Activated CD8-positive, alpha-beta memory T cell treated with anti-CD3 and anti-CD28 coated beads, Interleukin-2, amount 50 U/mL, for 48 hours (primary cell): ENCODE results near the gene TMEM212.
"Not testable (repeated sequence)": the region's sequence is repeated elsewhere in the genome, so short reads cannot be mapped to it uniquely, and the experiment has no call there.

Experiments used
- DNase-seq: peaks from one replicate; pipeline ENCODE4 v3.0.0-alpha.2; 2020

TMEM212 gene

DNA sequence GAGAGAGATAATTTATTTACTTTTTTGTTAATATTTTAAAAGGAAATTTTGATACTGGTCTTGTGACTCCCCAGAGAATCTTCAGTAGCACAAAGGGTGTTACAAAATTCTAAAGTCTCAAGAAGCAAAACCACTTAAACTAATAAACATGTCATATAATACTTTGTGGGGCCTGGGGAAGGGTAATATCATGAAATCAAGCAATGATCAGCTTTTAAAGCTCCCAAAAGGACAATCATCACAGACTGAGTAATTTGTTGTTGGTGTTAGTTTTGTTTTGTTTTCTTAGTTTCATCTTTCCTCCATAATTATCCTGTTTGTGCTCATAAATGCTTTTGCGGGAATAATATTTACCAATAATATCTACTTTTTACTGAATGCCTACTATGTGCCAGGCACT, 55.0 kb downstream of the TMEM212 start:
- DNase-seq: no peak

DNA sequence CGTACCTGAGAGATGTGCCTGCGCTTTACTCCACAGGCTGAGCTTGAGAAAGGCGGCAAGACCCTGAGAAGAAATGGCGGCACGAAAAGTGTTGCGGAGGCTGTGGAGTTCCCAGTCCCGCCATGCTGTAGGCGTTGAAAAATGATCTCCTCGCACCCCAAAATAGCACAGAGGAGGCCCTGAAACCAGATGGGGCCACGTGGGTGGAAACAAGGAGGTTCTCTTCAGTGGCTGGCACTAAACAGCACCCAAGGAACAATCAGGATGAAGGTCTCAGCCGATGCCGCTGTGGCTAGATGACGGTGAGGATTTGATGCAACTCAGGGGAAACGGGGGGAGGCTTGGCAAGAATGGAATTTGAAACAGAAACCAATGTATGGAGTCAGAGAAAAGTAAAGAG, 57.3 kb downstream of the TMEM212 start:
- DNase-seq: no peak

DNA sequence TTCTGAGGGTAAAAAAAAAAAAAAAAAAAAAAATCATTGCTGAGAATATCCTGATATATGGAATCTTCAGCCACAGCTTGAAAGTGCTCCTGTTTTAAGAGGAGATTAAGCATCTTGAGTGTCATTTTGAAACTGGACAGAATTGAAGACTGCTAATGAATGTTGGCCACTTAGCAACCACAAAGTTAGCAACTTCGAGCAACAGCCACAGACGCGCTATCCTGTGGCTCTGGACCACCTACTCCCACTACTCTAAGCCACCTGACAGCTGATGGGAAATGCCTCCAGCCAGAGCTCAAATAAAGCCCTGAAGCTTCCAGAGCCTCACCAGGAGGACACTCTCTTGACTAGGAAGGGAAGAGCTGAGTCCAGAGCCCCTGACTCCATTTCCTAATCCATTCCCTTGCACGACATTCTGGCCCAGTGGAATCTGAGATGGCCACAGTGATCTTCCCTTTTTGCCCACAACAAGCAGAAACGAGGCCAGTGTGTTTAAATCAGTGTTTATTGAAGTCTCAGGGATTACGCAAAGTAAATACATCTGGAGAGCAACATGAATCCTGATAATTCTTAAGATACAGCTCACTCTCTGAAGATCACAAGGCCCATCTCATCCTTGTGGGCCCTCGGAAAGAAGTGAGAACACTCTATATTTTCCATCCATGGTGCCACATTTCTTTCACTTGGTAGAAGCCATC, 58.6 kb downstream of the TMEM212 start:
- no peak for DNase-seq

DNA sequence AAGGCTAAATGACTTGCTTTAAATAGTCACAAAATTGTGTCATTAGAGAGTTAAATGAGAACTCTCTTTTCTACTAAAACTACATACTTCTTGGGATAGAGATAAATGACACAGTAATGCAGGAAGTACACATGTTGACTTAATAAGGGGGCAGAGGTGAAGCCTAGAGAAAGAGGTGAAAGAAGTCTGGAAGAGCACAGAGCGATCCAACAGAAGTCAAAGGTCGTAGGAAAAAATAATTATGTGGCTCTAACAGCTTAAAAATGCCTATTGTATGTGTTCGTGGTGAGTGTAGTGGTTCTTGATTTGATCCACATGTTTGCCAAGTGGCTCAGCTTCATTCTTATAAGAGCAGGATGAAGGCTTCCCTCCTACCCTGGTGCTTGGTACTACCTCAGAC, 61.7 kb downstream of the TMEM212 start:
- no peak for DNase-seq

DNA sequence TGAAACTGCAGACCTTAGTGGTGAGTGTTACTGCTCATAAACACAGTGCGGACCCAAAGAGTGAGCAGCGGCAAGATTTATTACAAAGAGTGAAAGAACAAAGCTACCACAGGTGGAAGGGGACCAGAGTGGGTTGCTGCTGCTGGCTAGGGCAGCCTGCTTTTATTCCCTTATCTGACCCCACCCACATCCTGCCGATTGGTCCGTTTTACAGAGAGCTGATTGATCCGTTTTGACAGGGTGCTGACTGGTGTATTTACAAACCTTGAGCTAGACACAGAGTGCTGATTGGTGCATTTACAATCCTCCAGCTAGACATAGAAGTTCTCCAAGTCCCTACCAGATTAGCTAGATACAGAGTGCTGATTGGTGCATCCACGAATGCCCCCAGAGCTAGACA, 63.4 kb downstream of the TMEM212 start:
- DNase-seq: not testable (repeated sequence)

DNA sequence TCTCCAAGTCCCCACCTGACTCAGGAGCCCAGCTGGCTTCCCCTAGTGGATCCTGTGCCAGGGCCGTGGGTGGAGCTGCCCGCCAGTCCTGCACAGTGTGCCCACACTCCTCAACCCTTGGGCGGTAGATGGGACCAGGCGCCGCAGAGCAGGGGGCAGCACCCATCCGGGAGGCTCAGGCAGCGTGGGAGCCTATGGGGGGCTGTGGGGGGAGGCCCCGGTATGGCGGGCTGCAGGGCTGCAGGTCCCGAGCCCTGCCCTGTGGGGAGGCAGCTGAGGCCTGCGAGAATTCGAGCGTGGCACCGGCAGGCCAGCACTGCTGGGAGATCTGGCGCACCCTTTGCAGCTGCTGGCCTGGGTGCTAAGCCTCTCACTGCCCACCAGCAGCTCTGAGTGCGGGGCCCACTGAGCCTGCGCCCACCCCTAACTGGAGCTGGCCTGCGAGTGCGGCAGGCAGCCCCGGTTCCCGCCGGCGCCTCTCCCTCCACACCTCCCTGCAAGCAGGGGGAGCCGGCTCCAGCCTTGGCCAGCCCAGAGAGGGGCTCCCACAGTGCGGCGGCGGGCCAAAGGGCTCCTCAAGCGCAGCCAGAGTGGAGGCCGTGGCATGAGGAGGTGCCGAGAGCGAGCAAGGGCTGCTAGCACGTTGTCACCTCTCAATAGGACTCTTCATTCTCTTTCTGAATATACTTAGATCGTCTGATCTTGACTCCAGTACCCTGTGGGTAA, 64.0 kb downstream of the TMEM212 start:
- DNase-seq: no peak

DNA sequence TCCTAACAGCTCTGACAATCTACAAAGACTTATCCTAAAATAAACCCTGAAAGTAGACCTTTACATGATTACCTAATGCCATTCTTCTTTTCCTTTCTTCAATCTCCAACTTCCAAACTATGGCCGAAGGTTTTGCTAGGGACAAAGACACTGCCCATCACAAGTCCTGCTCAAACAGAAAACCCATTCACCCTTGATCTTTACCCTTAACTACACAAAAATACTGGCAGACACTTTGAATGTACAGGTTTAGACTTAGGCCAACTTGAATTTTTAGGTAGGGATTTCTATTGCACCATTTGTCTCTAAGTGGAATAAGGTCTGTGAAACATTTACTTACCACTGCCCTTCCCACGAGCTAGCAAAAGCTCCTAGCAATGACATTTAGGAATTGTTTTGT, 64.6 kb downstream of the TMEM212 start:
- no peak for DNase-seq

DNA sequence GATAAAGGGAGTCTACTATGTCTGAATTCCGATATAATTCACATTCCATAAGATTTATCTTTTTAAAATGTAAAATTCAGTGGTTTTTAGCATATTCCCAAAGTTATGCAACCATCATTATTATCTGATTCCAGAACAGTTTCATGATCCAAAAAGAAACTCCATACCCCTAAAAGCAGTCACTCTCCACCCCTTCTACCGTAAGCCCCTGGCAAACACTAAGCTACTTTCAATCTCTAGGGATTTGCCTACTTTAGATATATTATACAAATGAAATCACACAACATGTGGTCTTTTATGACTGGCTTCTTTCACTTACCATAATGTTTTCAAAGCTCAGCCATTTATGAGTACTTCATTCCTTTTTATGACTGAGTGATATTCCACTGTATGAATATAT, 65.6 kb downstream of the TMEM212 start:
- no peak for DNase-seq
